NCI-H345 treated with DMSO at 0.1 percent for 48 hours (cell line): ENCODE measurements around the gene ZNF765.
"Not testable (repeated sequence)": the region's sequence is repeated elsewhere in the genome, so short reads cannot be mapped to it uniquely, and the experiment has no call there.

Experiments used
- DNase-seq: peaks from one replicate; lab custom pipeline; 2025; ENCODE audit not compliant: unreplicated experiment; lab: John Stamatoyannopoulos, UW

The ZNF765 gene

DNA sequence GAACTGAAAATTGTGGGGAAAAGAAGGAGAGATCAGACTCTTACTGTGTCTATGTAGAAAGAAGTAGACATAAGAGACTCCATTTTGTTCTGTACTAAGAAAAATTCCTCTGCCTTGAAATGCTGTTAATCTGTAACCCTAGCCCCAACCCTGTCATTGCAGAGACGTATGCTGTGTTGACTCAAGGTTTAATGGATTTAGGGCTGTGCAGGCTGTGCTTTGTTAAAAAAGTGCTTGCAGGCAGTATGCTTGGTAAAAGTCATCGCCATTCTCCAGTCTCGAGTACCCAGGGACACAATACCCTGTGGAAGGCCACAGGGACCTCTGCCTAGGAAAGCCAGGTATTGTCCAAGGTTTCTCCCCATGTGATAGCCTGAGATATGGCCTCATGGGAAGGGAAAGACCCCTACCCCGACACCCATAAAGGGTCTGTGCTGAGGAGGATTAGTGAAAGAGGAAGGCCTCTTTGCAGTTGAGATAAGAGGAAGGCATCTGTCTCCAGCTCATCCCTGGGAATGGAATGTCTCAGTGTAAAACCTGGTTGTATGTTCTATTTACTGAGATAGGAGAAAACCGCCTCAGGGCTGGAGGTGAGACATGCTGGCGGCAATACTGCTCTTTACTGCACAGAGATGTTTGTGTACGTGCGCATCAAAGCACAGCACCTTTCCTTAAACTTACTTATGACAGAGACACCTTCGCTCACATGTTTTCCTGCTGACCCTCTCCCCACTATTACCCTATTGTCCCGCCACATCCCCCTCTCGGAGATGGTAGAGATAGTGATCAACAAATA is 25.8 kb downstream of the ZNF765 start:
- DNase-seq: not testable (repeated sequence)

DNA sequence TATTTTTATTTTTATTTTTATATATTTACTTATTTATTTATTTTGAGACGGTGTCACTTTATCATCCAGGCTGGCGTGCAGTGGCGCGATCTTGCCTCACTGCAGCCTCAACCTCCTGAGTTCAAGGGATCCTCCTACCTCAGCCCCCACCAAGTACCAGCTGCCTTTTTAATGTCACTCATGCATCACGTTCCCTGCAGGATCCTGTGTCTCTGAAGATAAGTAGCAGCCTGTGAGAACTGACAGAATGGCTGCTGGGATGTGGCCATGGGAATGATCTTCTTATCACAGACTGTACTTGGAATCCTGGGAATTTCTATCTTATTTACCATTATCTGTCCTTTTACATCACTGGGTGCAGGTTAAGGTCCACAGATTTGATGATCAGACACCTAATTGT is 27.6 kb downstream of the ZNF765 start:
- peak; percentile 32 for DNase-seq

DNA sequence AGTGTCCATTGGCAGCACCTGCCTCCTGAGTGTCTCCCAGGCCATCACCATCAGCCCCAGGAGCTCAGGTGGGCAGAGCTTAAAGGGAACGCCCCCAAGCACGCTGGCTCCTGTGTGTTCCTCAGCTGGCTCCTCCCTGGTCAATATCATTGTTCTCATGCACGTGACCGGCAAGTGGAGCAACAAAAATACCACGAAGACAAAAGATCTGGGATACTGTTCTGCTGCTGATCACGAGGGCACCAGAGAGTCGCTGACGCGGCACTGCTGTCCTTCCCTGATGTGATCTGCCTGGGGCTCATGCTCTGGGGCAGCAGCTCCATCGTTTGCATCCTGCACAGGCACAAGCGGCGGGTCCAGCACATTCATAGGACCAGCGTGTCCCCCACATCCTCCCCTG is 28.1 kb downstream of the ZNF765 start:
- DNase-seq: peak; percentile 0

DNA sequence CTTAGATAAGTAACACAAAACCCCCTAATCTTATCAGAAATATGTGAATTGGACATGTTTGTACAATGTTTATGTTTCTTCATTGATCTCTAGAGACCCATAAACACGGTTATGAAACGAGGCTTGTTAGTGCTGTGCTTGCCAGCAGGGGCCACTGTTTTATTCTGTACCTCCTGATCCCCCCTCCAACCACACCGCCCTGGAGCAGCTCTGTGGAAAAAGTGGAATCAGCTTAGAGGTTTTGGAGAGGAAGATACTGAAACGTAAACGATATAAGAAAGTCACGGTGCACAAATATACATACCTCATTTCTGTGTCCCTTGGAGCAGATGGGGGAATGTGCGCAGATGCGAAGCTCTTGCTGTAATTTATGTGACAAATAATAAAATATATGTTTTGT is 28.7 kb downstream of the ZNF765 start:
- not testable (repeated sequence) for DNase-seq

DNA sequence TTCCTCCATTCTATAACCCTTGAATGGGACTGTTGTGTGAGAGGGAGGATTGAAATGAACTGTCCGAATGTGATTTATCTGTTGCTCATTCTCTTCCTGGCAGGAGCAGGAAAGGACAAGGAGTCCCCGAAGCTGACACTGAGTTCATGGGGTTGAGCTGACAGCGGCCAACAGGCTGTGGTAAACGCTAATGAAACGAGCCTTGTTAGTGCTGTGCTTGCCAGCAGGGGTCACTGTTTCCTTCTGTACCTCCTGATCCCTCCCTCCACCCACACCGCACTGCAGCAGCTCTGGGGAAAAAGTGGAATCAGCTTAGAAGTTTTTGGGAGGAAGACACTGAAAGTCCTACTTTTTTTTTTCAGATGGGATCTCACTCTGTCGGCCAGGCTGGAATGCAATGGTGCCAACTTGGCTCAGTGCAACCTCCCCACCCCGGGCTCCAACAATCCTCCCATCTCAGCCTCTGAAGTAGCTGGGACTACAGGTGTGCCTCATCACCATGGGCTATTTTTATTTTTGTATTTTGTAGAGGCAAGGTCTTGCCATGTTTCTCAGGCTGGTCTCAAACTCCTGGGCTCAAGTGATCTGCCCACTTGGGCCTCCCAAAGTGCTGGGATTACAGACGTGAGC is 30.1 kb downstream of the ZNF765 start:
- DNase-seq: peak; percentile 43

DNA sequence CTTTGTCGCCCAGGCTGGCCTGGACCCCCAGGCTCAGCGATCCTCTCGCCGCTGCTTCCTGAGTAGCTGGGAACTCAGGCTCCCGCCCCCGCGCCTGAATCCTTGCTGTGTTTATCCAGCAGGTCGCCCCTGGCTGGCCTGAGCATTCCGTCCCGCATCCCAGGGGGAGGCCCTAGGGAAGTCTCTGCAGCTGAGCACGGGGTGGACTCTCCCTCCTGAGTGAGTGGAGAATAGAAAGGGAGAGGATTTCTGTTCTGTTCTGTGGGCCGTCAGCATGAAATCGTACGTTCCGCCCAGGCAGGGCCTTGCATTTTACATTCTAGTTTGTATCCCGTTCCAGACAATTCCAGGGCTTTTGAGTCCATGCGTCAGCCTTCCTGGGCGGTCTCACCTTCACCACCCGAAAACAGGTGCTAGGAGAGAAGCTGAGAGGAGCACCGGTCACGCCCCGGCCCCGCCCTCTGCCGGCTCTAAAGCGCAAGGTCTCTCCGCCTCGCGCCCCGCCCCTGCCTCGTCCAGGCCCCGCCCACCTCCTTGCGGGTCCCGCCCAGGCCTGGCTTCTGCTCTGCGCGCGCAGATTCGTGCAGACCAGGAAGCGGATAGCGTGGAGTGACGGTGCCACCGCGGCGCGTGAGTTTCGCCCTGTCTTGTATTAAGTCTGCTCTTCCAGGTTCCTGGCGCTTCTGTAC is 36.6 kb downstream of the ZNF765 start, which contains the start of gene ZNF761:
Gene ZNF761 (plus strand): TSS at position 586 of the 689 bp plus-strand sequence. CDS start 15,285 bp downstream, outside the sequence.
- peak; percentile 74 for DNase-seq

DNA sequence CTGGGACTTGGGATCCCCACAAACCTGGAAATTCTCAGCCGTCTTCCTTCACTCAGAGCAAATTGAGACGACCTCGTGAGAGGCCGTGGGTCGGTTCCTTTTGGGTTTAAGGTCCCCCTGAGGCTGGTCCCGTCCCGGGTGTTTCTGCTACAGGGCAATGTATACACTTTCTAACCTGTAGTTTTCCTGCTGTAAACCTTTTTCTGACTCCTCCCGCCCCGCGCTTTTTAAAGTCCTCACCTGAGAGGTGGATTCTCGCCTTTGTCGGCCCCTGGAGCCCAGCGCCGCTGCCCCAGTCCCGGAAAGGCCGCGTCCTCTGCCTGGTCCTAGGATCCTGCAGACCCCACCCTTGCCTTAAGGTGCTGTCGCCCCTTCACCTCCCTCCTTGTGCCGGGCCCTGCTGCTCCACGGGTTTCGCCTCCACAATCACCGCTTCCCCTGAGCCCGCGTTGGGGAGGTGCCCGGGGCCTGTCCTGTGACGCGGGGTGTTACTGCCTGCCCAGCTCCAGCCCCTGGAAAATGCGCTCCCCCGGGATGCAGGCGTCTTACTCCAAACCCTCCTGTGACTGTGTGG is 37.2 kb downstream of the ZNF765 start:
- DNase-seq: no peak

DNA sequence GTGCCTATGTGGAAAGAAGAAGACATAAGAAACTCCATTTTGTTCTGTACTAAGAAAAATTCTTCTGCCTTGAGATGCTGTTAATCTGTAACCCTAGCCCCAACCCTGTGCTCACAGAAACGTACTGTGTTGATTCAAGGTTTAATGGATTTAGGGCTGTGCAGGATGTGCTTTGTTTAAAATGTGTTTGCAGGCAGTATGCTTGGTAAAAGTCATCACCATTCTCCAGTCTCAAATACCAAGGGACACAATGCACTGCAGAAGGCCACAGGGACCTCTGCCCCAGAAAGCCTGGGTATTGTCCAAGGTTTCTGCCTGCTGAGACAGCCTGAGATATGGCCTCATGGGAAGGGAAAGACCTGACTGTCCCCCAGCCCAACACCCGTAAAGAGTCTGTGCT is 48.9 kb downstream of the ZNF765 start:
- not testable (repeated sequence) for DNase-seq

DNA sequence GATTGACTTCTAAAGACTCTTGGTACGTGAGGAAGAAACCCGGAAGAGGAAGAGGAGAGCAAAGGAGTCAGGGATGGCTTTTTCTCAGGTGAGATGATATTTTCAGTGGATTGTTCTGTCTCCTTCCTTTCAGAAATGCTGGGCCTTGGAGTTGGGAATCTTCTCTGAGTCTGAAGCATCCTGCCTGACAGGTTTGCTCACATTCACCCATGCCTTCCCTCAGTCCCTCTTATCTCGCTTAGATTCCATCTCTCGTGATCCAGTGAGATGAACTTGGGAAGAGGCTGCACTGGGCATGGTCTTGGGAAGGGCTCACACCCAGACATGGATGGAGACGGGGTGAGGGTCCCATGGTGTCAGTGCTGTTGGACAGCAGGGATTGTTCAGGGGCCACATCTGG is 52.2 kb downstream of the ZNF765 start:
- not testable (repeated sequence) for DNase-seq

DNA sequence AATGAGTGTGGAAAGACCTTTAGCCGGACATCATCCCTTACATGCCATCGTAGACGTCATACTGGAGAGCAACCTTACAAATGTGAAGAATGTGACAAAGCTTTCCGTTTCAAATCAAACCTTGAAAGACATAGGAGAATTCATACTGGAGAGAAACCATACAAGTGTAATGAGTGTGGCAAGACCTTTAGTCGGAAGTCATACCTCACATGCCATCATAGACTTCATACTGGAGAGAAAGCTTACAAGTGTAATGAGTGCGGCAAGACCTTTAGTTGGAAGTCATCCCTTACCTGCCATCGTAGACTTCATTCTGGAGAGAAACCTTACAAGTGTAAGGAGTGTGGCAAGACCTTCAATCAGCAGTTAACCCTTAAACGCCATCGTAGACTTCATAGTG is 60.9 kb downstream of the ZNF765 start:
- no peak for DNase-seq

DNA sequence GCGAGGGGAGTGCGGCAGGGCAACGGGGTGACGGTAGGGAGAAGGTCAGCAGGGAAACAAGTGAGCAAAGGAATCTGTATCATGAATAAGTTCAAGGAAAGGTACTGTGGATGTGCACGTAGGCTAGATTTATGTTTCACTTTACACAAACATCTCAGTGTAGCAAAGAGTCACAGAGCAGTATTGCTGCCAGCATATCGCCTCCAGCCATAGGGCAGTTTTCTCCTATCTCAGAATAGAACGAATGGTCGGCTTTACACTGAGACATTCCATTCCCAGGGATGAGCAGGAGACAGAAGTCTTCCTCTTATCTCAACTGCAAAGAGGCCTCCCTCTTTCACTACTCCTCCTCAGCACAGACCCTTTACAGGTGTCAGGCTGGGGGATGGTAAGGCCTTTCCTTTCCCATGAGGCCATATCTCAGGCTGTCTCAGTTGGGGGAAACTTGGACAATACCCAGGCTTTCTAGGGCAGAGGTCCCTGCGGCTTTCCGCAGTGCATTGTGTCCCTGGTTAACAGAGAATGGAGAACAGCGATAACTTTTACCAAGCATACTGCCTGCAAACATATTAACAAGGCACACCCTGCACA is 65.3 kb downstream of the ZNF765 start:
- not testable (repeated sequence) for DNase-seq

DNA sequence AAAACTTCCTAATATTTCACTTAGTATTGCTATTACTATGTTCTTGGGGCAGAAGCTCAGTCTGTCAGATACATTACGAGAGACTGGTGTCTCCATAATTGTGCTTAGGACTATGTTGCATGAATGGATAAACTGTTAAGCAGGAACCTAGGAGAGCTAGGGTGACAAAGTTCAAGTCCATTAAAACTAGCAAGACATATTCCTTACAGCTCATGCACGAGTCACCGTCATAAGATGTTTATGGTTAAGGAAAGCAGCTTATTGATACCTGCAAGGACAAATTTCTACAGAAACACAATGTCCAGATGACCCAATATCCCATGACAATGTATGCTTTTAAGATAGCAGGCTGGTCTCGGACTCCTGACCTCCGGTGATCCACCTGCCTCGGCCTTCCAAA is 66.9 kb downstream of the ZNF765 start:
- DNase-seq: no peak

DNA sequence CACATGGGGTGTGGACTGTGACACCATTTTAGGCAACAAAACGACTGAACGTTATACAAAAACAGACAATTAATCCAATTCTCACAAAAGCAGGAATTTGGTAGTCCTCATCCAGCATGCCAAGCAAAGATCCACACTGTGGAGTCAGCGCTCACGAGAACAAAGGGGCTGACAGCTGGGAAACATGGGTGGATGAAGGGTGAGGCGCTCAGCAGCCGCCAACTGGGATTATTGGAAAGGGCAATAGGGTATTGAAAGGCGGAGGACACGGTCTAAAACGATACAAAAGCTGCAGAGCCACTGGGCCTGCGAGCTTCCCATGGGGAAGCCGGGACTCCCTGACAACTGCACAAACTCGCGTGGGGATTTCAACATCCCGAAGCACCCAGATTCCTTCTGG is 67.9 kb downstream of the ZNF765 start:
- DNase-seq: no peak

DNA sequence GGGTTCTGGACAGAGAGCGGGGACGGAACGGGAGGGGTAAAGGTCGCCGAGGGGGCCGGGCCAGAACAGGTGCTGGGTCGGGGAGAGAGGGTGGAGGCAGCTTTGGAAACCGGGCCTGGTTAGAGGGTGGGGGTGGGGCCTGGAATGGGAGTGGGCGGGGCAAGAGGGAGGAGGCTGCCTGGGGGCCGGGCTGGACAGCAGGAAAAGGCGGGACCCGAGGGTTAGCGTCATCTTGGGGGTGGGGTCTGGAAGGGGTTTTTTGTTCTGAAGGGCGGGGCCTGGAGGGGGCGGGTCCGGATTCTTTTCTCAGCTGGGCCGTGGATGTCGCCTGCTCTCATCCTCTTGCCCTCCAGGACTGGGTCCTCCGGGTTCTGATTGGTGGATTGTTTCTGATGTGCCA is 68.3 kb downstream of the ZNF765 start:
- no peak for DNase-seq

DNA sequence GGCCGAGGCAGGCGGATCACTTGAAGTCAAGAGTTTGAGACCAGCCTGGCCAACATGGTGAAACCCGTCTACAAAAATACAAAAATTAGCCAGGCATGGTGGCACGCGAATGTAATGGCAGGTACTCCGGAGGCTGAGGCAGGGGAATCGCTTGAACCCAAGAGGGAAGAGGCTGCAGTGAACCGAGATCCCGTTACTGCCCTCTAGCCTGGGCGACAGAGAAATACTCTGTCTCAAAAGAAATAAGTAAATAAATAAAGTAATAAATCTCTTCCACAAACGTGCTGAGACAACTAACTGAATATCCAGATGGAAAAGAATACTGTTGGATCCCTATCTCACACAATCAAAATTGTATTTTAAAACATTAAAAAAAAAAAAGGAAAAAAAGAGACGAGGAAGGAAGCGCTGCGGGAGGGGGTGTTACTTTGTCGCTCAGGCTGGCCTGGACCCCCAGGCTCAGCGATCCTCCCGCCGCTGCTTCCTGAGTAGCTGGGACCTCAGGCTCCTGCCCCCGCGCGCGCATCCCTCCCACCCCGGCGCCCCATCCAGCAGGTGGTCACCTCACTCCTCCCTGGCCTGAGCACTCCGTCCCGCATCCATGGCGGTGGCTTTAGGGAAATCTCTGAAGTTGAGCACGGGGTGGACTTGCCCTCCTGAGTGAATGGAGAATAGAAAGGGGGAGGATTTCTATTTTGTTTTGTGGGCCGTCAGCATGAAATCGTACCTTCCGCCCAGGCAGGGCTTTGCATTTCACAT is 72.0 kb downstream of the ZNF765 start:
- DNase-seq: no peak

DNA sequence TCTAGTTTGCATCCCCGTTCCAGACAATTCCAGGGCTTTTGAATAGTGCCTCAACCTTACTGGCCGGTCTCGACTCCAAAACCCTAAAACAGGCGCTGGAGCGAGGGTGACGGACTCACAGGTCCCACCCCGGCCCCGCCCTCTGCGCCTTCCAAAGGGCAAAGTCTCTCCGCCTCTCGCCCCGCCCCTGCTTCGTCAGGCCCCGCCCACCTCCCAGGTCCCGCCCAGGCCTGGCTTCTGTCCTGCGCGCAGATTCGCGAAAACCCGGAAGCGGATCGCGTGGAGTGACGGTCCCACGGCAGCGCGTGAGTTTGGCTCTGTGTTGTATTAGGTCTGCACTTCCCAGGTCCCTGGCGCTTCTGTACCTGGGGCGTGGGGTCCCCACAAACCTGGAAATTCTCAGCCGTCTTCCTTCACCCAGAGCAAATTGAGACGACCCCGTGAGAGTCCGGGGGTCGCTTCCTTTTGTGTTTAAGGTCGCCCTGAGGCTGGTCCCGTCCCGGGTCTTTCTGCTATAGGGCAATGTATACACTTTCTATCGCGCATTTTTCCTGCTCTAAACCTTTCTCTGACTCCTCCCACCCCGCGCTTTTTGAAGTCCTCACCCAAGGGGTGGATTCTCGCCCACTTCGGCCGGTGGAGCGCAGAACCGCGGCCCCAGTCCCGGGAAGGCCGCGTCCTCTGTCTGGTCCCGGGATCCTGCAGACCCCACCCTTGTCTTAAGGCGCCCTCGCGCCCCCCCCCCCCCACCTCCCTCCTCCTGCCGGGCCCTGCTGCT is 72.7 kb downstream of the ZNF765 start, which contains the start of gene ZNF813:
Gene ZNF813 (plus strand): TSS at position 249 of the 778 bp plus-strand sequence. CDS start 16,090 bp downstream, outside the sequence.
- peak; percentile 47 for DNase-seq

DNA sequence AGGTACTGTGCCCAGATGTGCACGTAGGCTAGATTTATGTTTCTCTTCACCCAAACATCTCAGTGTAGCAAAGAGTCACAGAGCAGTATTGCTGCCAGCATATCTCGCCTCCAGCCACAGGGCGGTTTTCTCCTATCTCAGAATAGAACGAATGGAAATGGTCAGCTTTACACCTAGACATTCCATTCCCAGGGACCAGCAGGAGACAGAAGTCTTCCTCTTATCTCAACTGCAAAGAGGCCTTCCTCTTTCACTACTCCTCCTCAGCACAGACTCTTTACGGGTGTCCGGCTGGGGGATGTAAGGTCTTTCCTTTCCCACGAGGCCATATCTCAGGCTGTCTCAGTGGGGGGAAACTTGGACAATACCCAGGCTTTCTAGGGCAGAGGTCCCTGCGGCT is 73.7 kb downstream of the ZNF765 start:
- DNase-seq: not testable (repeated sequence)

DNA sequence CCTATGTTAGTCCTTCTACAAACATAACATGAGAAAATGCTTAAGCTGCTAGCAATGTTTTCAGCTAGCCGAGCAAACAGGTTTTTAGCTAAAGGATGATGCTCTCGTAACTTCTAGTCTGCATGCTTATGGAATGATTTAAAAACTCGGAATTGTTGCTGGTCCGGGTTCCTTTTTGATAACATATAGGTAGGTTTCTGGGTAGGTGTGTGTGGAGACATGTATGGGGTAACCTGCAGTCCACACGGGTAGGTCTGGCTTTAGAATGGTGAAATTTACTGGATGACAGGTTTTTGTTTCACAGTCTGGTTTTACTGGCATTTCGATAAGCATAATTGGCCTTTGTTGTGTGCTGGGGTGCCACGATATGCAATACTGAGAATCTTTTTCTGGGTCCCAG is 77.0 kb downstream of the ZNF765 start:
- DNase-seq: no peak

DNA sequence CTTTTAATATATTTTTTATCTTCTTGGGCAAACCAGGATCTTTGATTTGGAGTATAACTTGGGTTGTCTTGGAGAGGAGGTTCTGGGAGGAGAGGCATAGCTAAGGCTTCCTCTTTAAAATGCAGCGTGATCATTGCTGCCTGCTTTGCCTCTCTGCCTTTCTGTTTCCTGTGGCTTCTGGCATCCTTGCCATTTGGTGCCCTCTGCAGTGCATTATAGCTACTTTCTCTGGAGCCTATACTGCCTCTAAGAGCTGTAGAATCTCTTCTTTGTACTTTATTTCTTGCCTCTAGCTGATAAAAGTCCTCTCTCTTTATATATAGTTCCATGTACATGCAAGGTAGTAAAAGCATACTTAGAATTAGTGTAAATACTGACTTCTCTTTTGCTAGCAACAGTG is 79.9 kb downstream of the ZNF765 start:
- not testable (repeated sequence) for DNase-seq
